Myocyte (in vitro differentiated cells): ENCODE results near the gene GPRC5D. TPM values are rescaled to one million over a fixed set of nuclear protein-coding genes. Genes with fewer than 3 reads are reported as not detected.

Experiments used
- DNase-seq: peaks from one replicate; pipeline ENCODE4 v3.0.0-alpha.2; 2012; ENCODE audit warnings: low read depth
- total RNA-seq: library from RNA; depleted of rRNA; stranded (reverse); fragments of >200 nt; gene quantifications from 2 replicates; pipeline ENCODE4 v1.2.3, GENCODE V29; 2014

GPRC5D gene
- total RNA-seq, 1 donor from 2014 or later: not detected

- peak; percentile 67 for DNase-seq
Measured at GRCh38 chr12:12979731-12980259, 27.8 kb upstream of the GPRC5D start.

- DNase-seq: no peak
Measured at GRCh38 chr12:12979126-12979525, 27.2 kb upstream of the GPRC5D start.

- DNase-seq: no peak
Measured at GRCh38 chr12:12977231-12977630, 25.3 kb upstream of the GPRC5D start.

GRCh38 chr12:12976366-12976765, 24.4 kb upstream of the GPRC5D start:
- peak; percentile 69 for DNase-seq

- peak; percentile 30 for DNase-seq
Measured at GRCh38 chr12:12975322-12976077, 23.5 kb upstream of the GPRC5D start.

- DNase-seq: no peak
Measured at GRCh38 chr12:12974211-12974610, 22.2 kb upstream of the GPRC5D start.

- DNase-seq: no peak
Measured at GRCh38 chr12:12973019-12973418, 21.0 kb upstream of the GPRC5D start.

GRCh38 chr12:12965836-12966235, 13.9 kb upstream of the GPRC5D start:
- no peak for DNase-seq

GRCh38 chr12:12964255-12964654, 12.3 kb upstream of the GPRC5D start:
- no peak for DNase-seq

- DNase-seq: no peak
Measured at GRCh38 chr12:12960639-12961209, 8.8 kb upstream of the GPRC5D start.

- DNase-seq: no peak
Measured at GRCh38 chr12:12958886-12959285, 6.9 kb upstream of the GPRC5D start.

- no peak for DNase-seq
Measured at GRCh38 chr12:12954878-12955625, 3.1 kb upstream of the GPRC5D start.

GRCh38 chr12:12954356-12954755, 2.4 kb upstream of the GPRC5D start:
- no peak for DNase-seq

GRCh38 chr12:12951504-12951903, 466 bp downstream of the GPRC5D start:
- no peak for DNase-seq

GRCh38 chr12:12947902-12948301, 4.1 kb downstream of the GPRC5D start:
- no peak for DNase-seq

GRCh38 chr12:12946686-12947355, 5.1 kb downstream of the GPRC5D start:
- no peak for DNase-seq

- no peak for DNase-seq
Measured at GRCh38 chr12:12945591-12945990, 6.4 kb downstream of the GPRC5D start.

- DNase-seq: no peak
Measured at GRCh38 chr12:12943586-12944260, 8.2 kb downstream of the GPRC5D start.

- no peak for DNase-seq
Measured at GRCh38 chr12:12941450-12942350, 10.3 kb downstream of the GPRC5D start.

- no peak for DNase-seq
Measured at GRCh38 chr12:12939888-12940287, 12.1 kb downstream of the GPRC5D start.
